Ishikawa (cell line): Measurements from ENCODE around the gene TBCD.

Experiments used
- FOXM1 ChIP-seq: IDR thresholded peaks from 2 replicates; pipeline ENCODE4 v1.6.1; 2012; ENCODE audit warnings: low read depth, borderline replicate concordance
- USF1 ChIP-seq: IDR thresholded peaks from 2 replicates; pipeline ENCODE4 v1.6.1; 2012

GRCh38 chr17:82912484-82913089 is 160.7 kb downstream of the TBCD start:
- TF ChIP-seq FOXM1: no peak
- no peak for TF ChIP-seq USF1
